GM23338 (cell line): ENCODE results near the gene DAPL1. TPM values are rescaled to one million over a fixed set of nuclear protein-coding genes. Genes with fewer than 3 reads are reported as not detected.

ENCODE experiments used
- ATAC-seq: fragments of 200-7000 bp; cut with Tn5 transposase; 3 replicates; pipeline ENCODE4 v1.9.1; 2020
- DNase-seq: peaks from one replicate; pipeline ENCODE4 v3.0.0-alpha.2; 2015; ENCODE audit warnings: low spot score
- H2AFZ ChIP-seq: fragments of 200-600 bp; sonication (generic); 2 replicates; pipeline ENCODE4 v1.8.0; 2016; ENCODE audit warnings: antibody characterized with exemption, mild to moderate bottlenecking, moderate library complexity
- H3F3A ChIP-seq: fragments of 200-600 bp; sonication (generic); replicated peaks from 2 replicates; pipeline ENCODE4 v1.8.0; 2017; ENCODE audit warnings: antibody characterized with exemption, mixed run types, low read depth
- H3K27ac ChIP-seq: fragments of 200-600 bp; sonication (generic); 2 replicates; pipeline ENCODE4 v1.6.1; 2016; ENCODE audit warnings: low read depth
- H3K27me3 ChIP-seq: fragments of 200-600 bp; sonication (generic); 2 replicates; pipeline ENCODE4 v1.8.0; 2016; ENCODE audit warnings: mild to moderate bottlenecking, mixed run types, moderate library complexity; ENCODE audit not compliant: insufficient read depth
- H3K36me3 ChIP-seq: fragments of 200-600 bp; sonication (generic); 2 replicates; pipeline ENCODE4 v1.8.0; 2016; ENCODE audit warnings: mild to moderate bottlenecking; ENCODE audit not compliant: insufficient read depth
- H3K4me1 ChIP-seq: fragments of 200-600 bp; sonication (generic); 2 replicates; pipeline ENCODE4 v1.8.0; 2016; ENCODE audit warnings: mild to moderate bottlenecking, moderate library complexity; ENCODE audit not compliant: insufficient read depth
- H3K4me2 ChIP-seq: fragments of 200-600 bp; sonication (generic); 2 replicates; pipeline ENCODE4 v1.7.1; 2017; ENCODE audit warnings: mixed run types
- H3K4me3 ChIP-seq: fragments of 200-600 bp; sonication (generic); 2 replicates; pipeline ENCODE4 v1.6.1; 2016; ENCODE audit warnings: mixed run types
- H3K79me2 ChIP-seq: fragments of 200-600 bp; sonication (generic); replicated peaks from 2 replicates; pipeline ENCODE4 v1.8.0; 2017; ENCODE audit warnings: mild to moderate bottlenecking; ENCODE audit not compliant: insufficient read depth
- H3K9me2 ChIP-seq: fragments of 200-600 bp; sonication (generic); 2 replicates; pipeline ENCODE4 v1.8.0; 2017; ENCODE audit not compliant: insufficient read depth
- H4K20me1 ChIP-seq: fragments of 200-600 bp; sonication (generic); replicated peaks from 2 replicates; pipeline ENCODE4 v1.8.0; 2017; ENCODE audit warnings: mild to moderate bottlenecking; ENCODE audit not compliant: insufficient read depth
- H3K27ac Mint-ChIP-seq: 2 replicates; pipeline ENCODE4 v1.8.0; 2020; ENCODE audit warnings: inconsistent platforms, mild to moderate bottlenecking, moderate library complexity, mixed read lengths
- H3K27me3 Mint-ChIP-seq: 3 replicates; pipeline ENCODE4 v1.8.0; 2022; ENCODE audit warnings: low read depth, mild to moderate bottlenecking, moderate library complexity, mixed read lengths, inconsistent platforms; ENCODE audit not compliant: insufficient read depth, poor library complexity
- H3K36me3 Mint-ChIP-seq: 3 replicates; pipeline ENCODE4 v1.8.0; 2021; ENCODE audit warnings: low read depth, mild to moderate bottlenecking, inconsistent platforms, moderate library complexity, mixed read lengths
- H3K4me1 Mint-ChIP-seq: 3 replicates; pipeline ENCODE4 v1.8.0; 2020; ENCODE audit warnings: mild to moderate bottlenecking, inconsistent platforms, mixed read lengths
- H3K4me3 Mint-ChIP-seq: 3 replicates; pipeline ENCODE4 v1.8.0; 2021; ENCODE audit warnings: moderate library complexity, mild to moderate bottlenecking, inconsistent platforms, mixed read lengths
- H3K9me3 Mint-ChIP-seq: 3 replicates; pipeline ENCODE4 v1.8.0; 2020; ENCODE audit warnings: moderate library complexity, mild to moderate bottlenecking, inconsistent platforms, mixed read lengths
- CREB1 ChIP-seq: fragments of 250-450 bp; sonication (Bioruptor Pico); IDR thresholded peaks from 2 replicates; pipeline ENCODE4 v1.5.0; 2020; ENCODE audit warnings: low read depth, mild to moderate bottlenecking, moderate library complexity
- EZH2phosphoT487 ChIP-seq: fragments of 200-600 bp; sonication (generic); IDR thresholded peaks from one replicate; pipeline ENCODE4 v1.8.1; 2018; ENCODE audit warnings: antibody characterized with exemption; ENCODE audit not compliant: unreplicated experiment
- NANOG ChIP-seq: IDR thresholded peaks from 2 replicates; pipeline ENCODE4 v1.6.1; 2016; ENCODE audit warnings: antibody characterized with exemption, borderline replicate concordance
- POLR2AphosphoS5 ChIP-seq: IDR thresholded peaks from 2 replicates; pipeline ENCODE4 v1.6.1; 2016; ENCODE audit warnings: antibody characterized with exemption, low read depth
- ZNF114 ChIP-seq: fragments of 250-450 bp; sonication (Bioruptor Pico); IDR thresholded peaks from 2 replicates; pipeline ENCODE4 v1.5.0; 2020; ENCODE audit warnings: mild to moderate bottlenecking, moderate library complexity
- ZNF331 ChIP-seq: fragments of 250-450 bp; sonication (Bioruptor Pico); IDR thresholded peaks from 2 replicates; pipeline ENCODE4 v1.5.0; 2020; ENCODE audit warnings: low read depth, mild to moderate bottlenecking, moderate library complexity
- polyA plus RNA-seq: library from polyadenylated mRNA; unstranded; fragments of >200 nt; fragmentation: Nextera tagmentation; extraction: Ambion mirVana; gene quantifications from 2 replicates; pipeline ENCODE4 v1.2.1, GENCODE V29; 2016
- total RNA-seq: library from RNA; depleted of rRNA; stranded (reverse); fragments of >200 nt; shearing (Covaris generic); gene quantifications from 2 replicates; pipeline ENCODE4 v1.2.3, GENCODE V29; 2014
- TF ChIP-seq, protein P1 (sequence below), 2 experiments: fragments of 200-600 bp in 1 of 2; sonication (generic) in 1 of 2; conservative IDR thresholded peaks; 2 replicates each; pipeline versions ENCODE4 v1.5.1 to v1.6.1; 2016 to 2017; ENCODE audit warnings: antibody characterized with exemption in 2 of 2, low read depth in 2 of 2, mild to moderate bottlenecking in 2 of 2, moderate library complexity in 1 of 2
- TF ChIP-seq, protein P2 (sequence below): fragments of 250-450 bp; sonication (Bioruptor Pico); IDR thresholded peaks from 2 replicates; pipeline ENCODE4 v1.5.0; 2020; ENCODE audit warnings: mild to moderate bottlenecking, moderate library complexity
- TF ChIP-seq, protein P3 (sequence below): IDR thresholded peaks from one replicate; pipeline ENCODE4 v1.6.1; 2018; ENCODE audit warnings: antibody characterized with exemption; ENCODE audit not compliant: unreplicated experiment

The DAPL1 gene
- total and polyA plus RNA-seq, 2 experiments from 2014 or later = not detected

DNA sequence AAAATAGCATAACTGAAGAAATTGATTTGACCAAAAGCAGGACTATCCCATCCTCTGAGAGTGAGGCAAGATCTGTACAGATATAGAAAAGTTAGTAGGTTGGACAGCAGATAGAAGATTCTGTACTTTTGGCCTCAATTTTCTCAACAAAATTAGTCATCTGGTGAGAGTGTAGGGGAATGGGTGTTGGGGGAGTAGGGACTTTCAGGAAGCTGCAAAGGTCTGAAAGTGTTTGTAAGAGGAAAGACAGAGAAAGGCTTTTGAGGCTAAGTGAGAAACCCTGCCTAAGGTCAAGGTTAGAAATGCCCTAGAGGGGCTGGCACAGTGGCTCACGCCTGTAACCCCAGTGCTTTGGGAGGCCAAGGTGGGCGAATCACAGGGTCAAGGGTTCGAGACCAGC is 40.3 kb downstream of the DAPL1 start (continued):
- TF ChIP-seq, protein P1, sequence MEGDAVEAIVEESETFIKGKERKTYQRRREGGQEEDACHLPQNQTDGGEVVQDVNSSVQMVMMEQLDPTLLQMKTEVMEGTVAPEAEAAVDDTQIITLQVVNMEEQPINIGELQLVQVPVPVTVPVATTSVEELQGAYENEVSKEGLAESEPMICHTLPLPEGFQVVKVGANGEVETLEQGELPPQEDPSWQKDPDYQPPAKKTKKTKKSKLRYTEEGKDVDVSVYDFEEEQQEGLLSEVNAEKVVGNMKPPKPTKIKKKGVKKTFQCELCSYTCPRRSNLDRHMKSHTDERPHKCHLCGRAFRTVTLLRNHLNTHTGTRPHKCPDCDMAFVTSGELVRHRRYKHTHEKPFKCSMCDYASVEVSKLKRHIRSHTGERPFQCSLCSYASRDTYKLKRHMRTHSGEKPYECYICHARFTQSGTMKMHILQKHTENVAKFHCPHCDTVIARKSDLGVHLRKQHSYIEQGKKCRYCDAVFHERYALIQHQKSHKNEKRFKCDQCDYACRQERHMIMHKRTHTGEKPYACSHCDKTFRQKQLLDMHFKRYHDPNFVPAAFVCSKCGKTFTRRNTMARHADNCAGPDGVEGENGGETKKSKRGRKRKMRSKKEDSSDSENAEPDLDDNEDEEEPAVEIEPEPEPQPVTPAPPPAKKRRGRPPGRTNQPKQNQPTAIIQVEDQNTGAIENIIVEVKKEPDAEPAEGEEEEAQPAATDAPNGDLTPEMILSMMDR (conservative IDR thresholded peaks at IDR 0.05; ENCODE audit: low read depth in 2 of 2) = no peak
- TF ChIP-seq ZNF114 (CRISPR knock-in tag) = no peak

DNA sequence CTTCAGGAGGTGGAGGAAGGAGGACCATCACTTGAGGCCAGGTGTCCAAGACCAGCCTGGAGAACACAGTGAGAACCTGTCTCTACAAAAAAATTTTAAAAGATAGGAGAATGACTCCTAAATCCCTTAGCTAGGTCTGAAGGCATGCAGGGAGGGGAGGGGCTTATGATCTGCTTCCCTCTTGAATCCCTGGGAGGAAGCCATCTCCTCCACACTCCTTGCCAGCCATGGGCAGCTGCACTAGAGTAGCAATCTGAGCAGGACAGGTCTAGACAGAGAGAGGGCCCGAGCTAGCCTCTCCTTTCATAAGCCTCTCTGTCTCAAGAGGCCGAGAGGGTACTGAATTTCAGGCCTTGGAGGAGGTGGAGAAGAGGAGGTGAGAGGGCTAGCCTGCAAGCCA is 42.5 kb downstream of the DAPL1 start:
- Mint-ChIP-seq H3K4me1 (no peaks in the 10 kb centered on the region), H3K27me3 (peaks cover 2% of the 10 kb centered on the region), H3K4me3 (no peak overlapping the region), H3K27ac (no peak overlapping the region), H3K9me3 (no peaks in the 10 kb centered on the region; the same call in 2 of the 3 replicates), H3K36me3 (peaks cover 2% of the 10 kb centered on the region; the same call in 1 of the 3 replicates)
- H3K36me3 ChIP-seq = no peaks in the 10 kb centered on the region
- H2AFZ ChIP-seq = no peak overlapping the region
- H3K4me2 ChIP-seq = no peak overlapping the region
- no peak overlapping the region for H3K4me3 ChIP-seq
- no peaks in the 10 kb centered on the region for H3K27me3 ChIP-seq
- no peaks in the 10 kb centered on the region for H3K79me2 ChIP-seq
- H3K27ac ChIP-seq = no peak overlapping the region
- no peaks in the 10 kb centered on the region for H3F3A ChIP-seq
- H3K9me2 ChIP-seq = peaks cover 4% of the 10 kb centered on the region; the same call in 1 of the 2 replicates
- DNase-seq (no peak), ATAC-seq (no peak)
- no peaks in the 10 kb centered on the region for H4K20me1 ChIP-seq
- TF ChIP-seq, protein P1 (conservative IDR thresholded peaks at IDR 0.05; ENCODE audit: low read depth in 2 of 2) = no peak
- TF ChIP-seq EZH2phosphoT487 (no peak), POLR2AphosphoS5 (no peak), CREB1 (no peak), ZNF114 (CRISPR knock-in tag) (no peak), NANOG (no peak), ZNF331 (CRISPR knock-in tag) (no peak)
- TF ChIP-seq, protein P2, sequence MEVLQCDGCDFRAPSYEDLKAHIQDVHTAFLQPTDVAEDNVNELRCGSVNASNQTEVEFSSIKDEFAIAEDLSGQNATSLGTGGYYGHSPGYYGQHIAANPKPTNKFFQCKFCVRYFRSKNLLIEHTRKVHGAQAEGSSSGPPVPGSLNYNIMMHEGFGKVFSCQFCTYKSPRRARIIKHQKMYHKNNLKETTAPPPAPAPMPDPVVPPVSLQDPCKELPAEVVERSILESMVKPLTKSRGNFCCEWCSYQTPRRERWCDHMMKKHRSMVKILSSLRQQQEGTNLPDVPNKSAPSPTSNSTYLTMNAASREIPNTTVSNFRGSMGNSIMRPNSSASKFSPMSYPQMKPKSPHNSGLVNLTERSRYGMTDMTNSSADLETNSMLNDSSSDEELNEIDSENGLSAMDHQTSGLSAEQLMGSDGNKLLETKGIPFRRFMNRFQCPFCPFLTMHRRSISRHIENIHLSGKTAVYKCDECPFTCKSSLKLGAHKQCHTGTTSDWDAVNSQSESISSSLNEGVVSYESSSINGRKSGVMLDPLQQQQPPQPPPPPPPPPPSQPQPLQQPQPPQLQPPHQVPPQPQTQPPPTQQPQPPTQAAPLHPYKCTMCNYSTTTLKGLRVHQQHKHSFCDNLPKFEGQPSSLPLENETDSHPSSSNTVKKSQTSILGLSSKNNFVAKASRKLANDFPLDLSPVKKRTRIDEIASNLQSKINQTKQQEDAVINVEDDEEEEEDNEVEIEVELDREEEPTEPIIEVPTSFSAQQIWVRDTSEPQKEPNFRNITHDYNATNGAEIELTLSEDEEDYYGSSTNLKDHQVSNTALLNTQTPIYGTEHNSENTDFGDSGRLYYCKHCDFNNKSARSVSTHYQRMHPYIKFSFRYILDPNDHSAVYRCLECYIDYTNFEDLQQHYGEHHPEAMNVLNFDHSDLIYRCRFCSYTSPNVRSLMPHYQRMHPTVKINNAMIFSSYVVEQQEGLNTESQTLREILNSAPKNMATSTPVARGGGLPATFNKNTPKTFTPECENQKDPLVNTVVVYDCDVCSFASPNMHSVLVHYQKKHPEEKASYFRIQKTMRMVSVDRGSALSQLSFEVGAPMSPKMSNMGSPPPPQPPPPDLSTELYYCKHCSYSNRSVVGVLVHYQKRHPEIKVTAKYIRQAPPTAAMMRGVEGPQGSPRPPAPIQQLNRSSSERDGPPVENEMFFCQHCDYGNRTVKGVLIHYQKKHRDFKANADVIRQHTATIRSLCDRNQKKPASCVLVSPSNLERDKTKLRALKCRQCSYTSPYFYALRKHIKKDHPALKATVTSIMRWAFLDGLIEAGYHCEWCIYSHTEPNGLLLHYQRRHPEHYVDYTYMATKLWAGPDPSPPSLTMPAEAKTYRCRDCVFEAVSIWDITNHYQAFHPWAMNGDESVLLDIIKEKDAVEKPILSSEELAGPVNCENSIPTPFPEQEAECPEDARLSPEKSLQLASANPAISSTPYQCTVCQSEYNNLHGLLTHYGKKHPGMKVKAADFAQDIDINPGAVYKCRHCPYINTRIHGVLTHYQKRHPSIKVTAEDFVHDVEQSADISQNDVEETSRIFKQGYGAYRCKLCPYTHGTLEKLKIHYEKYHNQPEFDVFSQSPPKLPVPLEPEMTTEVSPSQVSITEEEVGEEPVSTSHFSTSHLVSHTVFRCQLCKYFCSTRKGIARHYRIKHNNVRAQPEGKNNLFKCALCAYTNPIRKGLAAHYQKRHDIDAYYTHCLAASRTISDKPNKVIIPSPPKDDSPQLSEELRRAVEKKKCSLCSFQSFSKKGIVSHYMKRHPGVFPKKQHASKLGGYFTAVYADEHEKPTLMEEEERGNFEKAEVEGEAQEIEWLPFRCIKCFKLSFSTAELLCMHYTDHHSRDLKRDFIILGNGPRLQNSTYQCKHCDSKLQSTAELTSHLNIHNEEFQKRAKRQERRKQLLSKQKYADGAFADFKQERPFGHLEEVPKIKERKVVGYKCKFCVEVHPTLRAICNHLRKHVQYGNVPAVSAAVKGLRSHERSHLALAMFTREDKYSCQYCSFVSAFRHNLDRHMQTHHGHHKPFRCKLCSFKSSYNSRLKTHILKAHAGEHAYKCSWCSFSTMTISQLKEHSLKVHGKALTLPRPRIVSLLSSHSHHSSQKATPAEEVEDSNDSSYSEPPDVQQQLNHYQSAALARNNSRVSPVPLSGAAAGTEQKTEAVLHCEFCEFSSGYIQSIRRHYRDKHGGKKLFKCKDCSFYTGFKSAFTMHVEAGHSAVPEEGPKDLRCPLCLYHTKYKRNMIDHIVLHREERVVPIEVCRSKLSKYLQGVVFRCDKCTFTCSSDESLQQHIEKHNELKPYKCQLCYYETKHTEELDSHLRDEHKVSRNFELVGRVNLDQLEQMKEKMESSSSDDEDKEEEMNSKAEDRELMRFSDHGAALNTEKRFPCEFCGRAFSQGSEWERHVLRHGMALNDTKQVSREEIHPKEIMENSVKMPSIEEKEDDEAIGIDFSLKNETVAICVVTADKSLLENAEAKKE (CRISPR knock-in tag) = no peak
- TF ChIP-seq, protein P3, sequence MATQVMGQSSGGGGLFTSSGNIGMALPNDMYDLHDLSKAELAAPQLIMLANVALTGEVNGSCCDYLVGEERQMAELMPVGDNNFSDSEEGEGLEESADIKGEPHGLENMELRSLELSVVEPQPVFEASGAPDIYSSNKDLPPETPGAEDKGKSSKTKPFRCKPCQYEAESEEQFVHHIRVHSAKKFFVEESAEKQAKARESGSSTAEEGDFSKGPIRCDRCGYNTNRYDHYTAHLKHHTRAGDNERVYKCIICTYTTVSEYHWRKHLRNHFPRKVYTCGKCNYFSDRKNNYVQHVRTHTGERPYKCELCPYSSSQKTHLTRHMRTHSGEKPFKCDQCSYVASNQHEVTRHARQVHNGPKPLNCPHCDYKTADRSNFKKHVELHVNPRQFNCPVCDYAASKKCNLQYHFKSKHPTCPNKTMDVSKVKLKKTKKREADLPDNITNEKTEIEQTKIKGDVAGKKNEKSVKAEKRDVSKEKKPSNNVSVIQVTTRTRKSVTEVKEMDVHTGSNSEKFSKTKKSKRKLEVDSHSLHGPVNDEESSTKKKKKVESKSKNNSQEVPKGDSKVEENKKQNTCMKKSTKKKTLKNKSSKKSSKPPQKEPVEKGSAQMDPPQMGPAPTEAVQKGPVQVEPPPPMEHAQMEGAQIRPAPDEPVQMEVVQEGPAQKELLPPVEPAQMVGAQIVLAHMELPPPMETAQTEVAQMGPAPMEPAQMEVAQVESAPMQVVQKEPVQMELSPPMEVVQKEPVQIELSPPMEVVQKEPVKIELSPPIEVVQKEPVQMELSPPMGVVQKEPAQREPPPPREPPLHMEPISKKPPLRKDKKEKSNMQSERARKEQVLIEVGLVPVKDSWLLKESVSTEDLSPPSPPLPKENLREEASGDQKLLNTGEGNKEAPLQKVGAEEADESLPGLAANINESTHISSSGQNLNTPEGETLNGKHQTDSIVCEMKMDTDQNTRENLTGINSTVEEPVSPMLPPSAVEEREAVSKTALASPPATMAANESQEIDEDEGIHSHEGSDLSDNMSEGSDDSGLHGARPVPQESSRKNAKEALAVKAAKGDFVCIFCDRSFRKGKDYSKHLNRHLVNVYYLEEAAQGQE = no peak
- no peaks in the 10 kb centered on the region for H3K4me1 ChIP-seq
